Activated CD4-positive, alpha-beta T cell treated with anti-CD3 and anti-CD28 coated beads, Interleukin-2, amount 50 U/mL, for 24 hours (primary cell): ENCODE measurements around the gene MEOX2.

Source experiments
- DNase-seq, 2 donors: peaks; one replicate each; pipeline ENCODE4 v3.0.0-alpha.2; 2020; ENCODE audit warnings: low read depth in 1 of 2, low spot score in 1 of 2

Gene MEOX2

GRCh38 chr7:15681631-15682030 lies 4.9 kb downstream of the MEOX2 start:
- DNase-seq = no peak

DNA sequence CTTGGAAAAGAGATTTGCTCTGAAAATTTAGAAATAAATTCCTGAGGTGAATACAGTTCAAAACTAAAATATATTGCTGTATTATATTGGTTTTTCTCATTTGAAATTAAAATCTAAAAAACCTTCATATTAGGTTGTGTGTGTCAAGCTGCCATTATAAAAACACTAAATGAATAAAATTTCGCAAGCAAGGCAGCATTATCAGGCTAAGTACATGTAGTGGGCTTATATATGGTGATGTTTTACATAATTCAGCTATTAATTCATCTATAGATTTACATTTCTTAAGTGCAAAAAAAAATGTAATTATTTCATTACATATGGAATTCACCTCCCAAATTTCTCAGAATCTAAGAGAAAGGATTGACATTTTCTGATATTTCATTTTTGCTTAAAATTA lies 5.3 kb downstream of the MEOX2 start:
- DNase-seq = no peak

DNA sequence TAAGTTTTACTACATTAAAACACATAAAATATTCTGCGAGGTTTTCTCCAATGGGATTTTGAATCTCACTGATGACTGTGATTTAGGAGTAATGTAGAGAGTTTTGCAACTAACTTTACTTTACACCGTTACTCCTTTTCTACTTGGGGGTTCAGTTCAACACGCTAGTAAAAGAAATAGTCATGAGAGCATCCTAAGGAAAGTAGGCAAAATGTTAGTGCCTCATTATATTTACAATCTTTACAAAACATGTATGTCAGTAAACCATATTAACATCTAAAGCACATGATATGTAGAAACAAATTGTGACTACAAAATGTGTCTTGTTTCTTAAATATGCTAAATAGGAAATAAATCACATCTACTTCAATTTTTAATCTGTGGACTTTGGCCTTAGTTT lies 6.0 kb downstream of the MEOX2 start:
- DNase-seq = no peak

DNA sequence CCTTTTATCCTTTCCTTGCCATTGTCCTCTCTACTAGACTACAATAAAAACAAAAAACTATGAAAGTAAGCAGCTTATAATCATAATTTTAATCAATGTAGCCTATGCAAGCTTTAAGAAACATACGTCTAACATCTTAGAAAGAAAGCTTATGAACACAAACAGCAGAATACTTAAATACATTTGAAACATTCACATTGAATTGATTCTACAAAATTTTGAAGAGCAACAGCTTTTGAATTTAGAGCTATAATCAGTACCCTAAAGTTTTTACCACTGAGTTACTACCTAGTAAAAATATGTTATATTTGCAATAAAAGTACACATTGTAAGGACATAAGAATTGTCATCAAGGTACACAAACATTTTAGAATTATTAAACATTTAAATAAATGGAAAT lies 7.2 kb downstream of the MEOX2 start:
- no peak for DNase-seq

GRCh38 chr7:15678653-15679052 lies 7.8 kb downstream of the MEOX2 start:
- DNase-seq = no peak

DNA sequence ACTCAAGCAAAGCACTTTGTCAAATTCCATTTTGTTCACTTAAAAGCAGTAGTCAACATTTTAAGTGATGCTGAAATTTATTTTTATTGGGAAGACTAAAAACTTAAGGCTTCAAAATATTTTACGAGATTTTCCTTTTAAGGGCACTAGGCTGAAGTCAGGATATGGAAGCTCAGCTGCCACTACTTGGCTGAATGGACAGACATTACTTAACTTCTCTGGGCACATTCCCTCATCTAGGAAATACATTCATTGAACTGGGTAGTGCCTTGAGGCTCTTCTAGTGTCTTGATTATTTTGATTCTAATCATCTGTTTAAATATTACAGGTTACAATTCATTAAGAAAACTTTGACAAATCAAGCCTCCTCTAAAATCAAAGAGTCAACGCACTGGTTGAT lies 11.1 kb downstream of the MEOX2 start:
- DNase-seq = no peak

DNA sequence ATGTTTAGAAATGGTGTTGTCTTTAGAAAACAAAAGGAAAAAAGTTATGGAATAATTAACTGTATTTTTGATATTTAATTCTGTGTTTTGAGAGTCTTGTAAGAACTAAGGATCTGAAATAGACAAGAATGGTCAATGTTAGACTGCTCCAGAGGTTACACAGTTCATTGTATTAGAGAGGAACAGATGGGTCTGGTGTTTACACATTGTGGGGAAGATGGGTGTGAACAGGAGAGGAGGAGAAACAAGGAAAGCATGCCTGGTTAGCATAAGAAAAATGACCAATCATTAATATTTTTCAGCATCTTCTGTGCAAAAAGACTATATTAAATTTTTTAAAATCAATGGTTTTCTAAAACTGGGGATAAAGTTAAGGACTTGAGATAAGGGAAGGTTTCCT lies 11.9 kb downstream of the MEOX2 start:
- DNase-seq = no peak

DNA sequence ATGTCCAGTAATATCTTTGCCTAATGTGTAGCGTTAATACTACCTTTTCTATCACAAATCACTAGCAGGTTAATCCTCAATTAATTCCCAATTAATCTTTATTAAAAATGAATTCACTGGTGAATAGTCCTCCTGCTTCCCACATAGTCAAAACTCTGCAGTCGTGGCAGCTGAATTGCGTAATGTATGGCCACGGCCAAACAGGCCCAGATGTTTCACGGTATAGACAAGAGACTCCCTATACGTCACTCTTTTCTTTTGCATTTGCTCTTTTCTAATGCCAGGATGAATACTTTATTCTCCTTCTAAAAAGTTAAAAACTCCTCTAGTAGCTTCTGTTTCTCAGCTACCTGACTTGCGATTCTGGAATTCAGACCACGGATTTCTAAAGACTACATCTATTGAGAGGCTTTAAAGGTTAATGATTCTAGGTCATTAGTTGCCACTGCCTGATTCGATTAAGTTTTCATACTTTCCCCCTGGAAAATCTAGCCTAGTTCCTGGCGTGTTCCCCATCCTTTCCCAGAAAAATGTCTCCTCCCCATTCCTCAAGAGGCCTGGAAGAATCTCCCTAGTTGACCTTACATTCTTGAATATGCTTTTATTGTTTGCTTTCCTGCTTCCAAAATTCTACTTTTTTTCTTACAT lies 16.9 kb downstream of the MEOX2 start:
- DNase-seq = no peak

GRCh38 chr7:15667991-15668390 lies 18.5 kb downstream of the MEOX2 start:
- no peak for DNase-seq

GRCh38 chr7:15662451-15662850 lies 24.0 kb downstream of the MEOX2 start:
- no peak for DNase-seq

DNA sequence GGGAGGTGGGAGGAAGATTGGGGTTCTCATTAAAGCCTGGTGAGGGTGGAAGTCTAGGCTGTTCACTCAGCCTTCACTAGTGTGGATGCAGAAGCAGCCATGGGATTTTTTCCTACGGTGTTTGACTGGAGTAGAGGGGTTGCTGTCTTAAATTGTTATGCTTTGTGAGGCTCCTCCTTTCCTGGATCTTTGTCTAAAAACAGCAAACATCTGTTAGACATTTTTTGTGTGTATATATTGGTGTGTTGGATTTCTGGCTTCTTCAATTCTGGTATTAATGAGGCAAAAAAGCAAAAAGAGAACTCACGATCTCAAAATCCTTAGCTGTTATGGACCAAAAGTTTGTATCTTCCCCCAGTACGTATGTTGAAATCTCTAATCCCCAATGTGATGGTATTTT lies 28.2 kb downstream of the MEOX2 start:
- DNase-seq = no peak

GRCh38 chr7:15652776-15653290 lies 33.6 kb downstream of the MEOX2 start:
- DNase-seq = no peak

- DNase-seq = no peak
Measured at GRCh38 chr7:15651693-15652092, 34.8 kb downstream of the MEOX2 start.

- no peak for DNase-seq
Measured at GRCh38 chr7:15650787-15651186, 35.7 kb downstream of the MEOX2 start.

- DNase-seq = no peak
Measured at GRCh38 chr7:15648461-15648961, 38.0 kb downstream of the MEOX2 start.

DNA sequence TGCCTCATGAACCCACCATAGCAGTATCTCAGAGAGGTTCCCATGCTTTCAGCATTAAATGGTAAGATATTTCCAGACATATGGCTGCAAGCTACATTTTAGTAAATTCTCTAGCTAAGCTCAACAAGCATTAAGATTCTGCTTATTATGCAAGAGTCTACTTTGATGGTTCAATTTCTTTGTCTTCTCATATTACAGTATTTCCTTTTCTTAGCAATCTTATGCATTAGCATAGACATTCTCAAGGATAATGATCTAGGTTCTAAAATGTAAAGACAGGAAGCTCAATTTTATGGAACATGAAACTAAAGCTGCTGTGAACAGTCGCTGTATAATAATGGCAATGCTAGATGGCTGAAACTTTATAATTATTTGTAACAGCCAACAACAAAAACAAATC lies 39.2 kb downstream of the MEOX2 start:
- no peak for DNase-seq

DNA sequence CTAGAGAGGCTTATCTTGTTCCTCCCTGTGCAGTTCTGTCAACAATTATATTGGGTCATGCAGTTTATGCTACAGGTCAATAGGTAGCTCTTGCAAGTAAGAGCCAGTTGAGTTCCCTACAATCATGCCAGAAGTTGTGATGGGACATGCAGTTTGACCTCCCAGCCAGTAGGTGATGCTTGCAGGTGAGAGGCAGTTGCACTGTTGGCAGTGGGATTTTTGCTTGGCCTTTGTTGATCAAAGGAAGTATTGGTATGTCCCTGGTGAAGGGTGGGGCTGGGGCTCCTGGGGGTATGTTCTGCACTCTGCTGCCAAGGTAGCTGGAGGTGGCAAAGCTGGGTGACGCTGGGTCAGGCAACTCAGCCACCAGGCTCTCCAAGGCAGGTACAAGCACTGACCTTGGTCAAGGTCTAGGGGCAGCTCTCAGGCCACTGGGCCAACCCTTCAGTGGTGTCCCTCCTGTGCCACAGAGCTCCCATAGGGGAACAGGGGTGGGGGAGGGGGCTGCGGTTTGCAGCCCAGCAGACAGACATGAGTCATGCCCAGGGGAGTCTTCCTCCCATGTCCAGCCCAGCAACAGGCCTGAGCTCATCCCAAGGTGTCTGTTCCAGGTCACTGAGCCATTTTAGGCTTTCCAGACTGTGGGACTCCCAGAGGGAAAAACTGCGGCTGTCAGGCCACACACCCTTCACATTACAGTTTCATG lies 43.3 kb downstream of the MEOX2 start:
- DNase-seq = no peak

- DNase-seq = no peak
Measured at GRCh38 chr7:15628876-15629275, 57.6 kb downstream of the MEOX2 start.

DNA sequence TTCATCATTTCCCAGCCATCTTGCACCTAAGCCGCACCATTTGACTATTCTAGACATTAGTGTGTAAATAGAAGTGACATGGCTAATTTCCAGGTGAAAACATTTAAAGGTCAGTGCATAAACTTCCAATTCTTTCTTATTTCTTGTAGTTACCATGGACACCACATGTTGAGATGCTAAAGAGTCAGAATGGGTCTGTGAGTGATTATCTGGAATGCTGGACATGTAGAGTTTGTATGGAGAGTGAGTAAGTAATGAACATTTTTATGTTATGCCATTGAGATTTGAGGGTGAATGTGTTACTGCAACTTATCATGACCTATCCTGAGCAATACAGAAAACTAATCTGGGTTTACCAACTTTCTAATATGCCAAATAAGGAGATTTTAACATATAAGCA lies 60.4 kb downstream of the MEOX2 start:
- DNase-seq = no peak

GRCh38 chr7:15625466-15625865 lies 61.0 kb downstream of the MEOX2 start:
- DNase-seq = no peak

GRCh38 chr7:15621468-15621867 lies 65.0 kb downstream of the MEOX2 start:
- no peak for DNase-seq

GRCh38 chr7:15620491-15621185 lies 65.8 kb downstream of the MEOX2 start:
- DNase-seq = no peak
